SHP77 (cell line): ENCODE measurements around the gene WDR4.
"Not testable (repeated sequence)": the region's sequence is repeated elsewhere in the genome, so short reads cannot be mapped to it uniquely, and the experiment has no call there.

Experiments used
- DNase-seq, 2 experiments: peaks; one replicate each; lab custom pipeline; 2025; lab: John Stamatoyannopoulos, UW

Gene WDR4

DNA sequence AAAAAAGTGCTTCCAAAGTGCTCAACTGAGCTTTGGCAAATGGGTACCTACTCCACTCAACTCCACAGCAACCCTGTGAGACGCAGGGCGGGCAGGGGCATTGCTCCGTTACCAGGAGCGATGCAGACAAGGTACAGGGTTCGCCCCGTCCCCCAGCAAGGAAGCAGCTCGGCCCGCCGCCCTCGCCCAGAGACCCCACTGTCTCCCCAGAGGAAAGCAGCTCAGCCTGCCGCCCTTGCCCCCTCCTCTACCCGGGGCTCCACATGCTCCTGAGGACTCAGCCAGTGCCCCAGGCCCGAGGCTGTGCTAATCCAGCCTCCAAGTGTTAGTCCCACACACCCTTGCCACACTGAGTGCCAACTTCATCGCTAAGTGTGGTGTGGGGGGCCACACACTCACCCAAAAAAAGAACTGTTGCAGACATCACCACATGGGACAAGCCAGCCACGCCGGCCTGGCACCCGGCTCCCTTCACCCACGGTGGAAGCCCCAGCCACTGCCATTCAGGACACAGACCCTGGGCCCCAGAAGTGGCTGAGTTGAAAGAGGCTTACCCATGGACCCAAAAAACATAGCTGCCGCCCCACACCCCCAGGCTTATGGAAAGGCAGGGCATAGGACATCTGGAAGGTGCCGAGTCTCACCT, 26.3 kb downstream of the WDR4 start:
- no peak for DNase-seq

DNA sequence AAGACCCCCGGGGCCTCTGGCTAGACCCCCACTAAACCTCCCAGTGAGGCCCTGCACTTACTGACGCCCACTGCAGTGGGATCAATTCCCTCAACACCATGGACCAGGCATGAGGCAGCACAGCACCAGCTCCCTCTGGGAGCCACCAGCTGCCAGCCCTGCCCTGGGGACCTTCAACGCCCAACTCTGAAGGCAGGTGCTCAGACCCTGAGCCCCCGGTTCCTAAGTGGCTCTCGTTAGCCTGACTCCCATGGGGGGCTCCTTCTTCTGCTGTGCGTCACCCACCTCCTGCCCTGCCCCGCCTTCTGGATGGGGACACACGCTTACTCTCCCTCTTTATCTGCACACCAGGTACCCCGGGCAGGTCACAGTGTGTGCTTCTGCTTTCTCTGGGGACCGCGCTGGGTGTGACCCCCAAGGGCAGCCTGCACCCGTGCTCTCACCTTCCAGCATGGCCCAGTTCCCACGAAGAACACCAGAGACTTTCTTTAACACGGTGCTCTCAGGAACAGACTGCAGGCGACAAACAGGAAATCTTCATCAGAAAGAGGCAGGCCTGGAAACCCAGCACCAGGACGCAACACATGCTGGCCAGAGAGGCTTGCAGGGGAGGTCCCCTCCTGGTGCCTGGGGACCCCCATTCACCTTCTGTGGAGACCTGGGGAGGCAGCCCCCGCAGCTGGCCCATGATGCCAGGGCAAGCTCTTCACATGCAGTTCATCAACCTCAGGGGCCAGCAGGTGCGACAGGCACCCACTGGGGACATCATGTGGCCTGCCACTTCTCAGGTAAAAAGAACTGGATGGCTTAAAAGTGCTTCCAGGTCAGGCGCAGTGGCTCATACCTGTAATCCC, 27.3 kb downstream of the WDR4 start:
- no peak for DNase-seq

DNA sequence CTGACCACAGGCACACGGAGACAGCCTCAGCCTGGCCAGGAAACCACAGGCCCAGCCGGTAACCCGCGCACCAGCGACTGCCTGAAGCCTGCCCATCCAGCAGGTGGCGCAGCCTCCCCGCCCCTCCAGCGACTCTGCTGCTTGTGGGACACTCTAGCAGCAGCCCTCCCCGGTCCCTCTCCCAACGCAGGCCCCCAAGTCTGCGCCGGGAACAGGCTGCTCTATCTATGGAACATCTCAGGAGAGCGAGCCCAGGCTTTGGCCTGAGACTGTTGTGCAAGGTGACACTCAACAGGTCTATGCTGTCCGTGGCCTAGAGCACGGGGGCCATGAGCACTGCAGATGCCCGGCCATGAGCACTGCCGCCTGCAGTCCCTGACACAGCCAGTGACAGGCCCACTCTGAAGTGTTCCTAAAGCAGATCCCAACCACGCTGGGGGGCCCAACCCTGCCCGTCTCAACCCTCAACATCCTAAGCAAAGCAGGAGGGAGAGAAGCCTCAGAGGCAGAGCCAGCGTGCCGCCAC, 28.4 kb downstream of the WDR4 start:
- DNase-seq = peak in 1 of 2 experiments; percentile 6

DNA sequence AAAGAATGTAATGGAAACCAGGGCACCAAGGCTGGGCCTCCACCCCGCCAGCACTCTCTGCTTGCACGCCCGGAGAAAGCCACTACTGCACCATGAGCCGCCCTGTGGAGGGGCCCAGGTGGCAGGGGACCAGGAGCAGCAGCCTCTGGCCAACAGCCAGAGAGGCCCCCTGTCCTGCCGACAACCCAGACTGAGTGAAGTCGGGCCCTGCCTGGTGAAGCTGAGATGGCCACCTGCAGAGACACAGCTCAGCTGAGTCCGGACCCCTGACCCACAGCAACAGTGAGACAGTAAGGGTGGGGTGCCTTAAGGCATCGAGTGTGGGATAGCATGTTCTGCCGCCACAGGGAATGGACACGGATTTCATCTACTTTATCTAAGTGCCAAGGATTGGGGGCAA, 28.9 kb downstream of the WDR4 start:
- no peak for DNase-seq

DNA sequence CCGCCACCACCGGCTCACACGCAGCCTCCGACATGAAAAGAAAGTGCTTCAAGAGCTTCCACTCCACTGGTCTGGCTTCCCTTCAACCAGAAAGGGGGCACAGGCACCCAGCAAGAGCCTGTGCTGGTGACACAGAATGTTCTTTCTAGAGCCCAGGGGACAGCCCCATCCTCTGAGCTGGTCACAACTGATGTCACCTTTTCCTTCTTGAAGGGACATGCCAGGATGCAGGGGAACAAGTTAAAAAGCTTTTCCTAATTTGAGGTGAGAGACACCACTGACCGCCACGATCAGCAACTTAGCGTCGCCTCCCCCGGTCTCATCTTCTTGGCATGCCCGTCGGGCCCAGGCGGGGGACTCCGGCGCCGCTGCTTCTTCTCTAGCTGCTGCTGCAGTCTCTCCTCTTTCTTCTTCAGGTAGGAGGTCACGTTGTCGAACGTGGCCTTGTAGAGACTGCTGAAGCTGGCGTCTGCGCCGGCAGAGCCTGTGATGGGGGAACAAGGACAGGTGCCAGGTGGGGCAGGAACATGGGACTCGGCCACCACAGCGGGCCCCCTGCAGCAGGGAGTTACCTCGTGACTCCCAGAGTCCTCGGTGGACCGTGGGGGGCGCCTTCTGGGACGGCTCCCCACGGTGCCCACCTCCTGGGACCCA, 29.5 kb downstream of the WDR4 start:
- no peak for DNase-seq

DNA sequence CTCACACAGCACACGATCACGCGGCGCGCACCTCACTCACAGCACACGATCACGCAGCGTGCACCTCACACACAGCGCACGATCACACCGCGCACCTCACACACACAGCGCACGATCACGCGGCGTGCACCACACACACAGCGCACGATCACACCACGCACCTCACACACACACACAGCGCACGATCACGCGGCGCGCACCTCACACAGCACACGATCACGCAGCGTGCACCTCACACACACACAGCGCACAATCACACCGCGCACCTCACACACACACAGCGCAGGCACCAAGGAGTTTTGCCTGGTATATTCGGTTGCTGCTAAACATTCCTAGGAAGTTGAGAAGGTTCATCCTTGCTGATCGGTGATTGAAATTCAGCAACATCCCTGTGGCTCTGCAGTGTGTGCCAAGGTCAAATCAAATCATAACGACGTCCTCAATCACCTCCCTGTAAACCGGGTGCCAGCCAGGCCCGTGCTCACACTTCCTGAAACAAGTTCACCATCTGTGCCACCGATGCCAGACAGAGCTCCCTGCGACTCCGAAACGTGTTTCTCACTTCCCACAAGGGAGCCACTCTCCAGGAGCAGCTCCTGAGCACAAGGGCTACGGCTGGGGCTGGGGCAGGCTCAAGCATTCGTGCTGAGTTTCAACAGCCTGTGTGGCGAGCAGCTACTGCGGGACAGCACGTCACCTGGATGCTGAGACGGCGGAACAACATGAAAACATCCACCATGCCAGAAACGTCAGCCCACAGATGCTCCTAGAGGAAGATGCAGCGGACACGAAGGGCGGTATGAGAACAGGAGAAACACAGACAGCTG, 30.2 kb downstream of the WDR4 start:
- DNase-seq = no peak

DNA sequence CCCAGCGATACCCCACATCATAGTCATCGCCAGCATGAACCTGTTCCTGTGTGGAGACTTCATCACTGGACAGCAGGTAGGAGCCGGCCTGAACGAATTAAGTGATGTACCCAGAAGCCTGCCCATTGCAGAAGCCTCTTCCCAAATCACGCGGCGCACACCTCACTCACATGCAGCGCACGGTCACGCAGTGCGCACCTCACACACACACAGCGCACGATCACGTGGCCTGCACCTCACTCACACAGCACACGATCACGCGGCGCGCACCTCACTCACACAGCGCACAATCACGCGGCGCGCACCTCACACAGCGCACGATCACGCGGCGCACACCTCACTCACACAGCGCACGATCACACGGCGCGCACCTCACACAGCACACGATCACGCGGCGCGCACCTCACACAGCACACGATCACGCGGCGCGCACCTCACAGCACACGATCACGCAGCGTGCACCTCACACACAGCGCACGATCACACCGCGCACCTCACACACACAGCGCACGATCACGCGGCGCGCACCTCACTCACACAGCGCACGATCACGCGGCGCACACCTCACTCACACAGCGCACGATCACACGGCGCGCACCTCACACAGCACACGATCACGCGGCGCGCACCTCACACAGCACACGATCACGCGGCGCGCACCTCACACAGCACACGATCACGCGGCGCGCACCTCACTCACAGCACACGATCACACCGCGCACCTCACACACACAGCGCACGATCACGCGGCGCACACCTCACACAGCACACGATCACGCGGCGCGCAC, 31.0 kb downstream of the WDR4 start:
- DNase-seq = not testable (repeated sequence)

DNA sequence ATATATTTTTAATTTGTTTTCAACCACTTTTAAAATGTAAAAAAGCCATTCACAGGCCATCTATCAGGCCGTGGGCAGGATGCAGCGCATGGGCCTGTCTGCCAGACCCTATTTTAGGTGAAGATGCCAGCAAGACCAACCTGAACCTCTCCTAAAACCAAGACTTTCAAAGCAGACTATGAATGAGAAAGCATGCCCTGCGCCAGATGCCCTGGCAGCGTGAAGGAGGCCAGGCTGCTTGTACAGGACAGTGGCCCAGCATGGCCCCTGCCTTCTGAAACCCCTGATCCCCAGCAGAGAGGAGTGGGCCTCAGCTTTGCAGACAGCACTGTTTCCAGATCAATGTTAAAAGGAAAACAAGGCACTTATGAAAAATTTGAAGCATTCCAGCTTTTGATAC, 31.6 kb downstream of the WDR4 start:
- no peak for DNase-seq

- no peak for DNase-seq
Observed at GRCh38 chr21:42847051-42847707, 32.2 kb downstream of the WDR4 start.

GRCh38 chr21:42846221-42846620, 33.1 kb downstream of the WDR4 start:
- no peak for DNase-seq

DNA sequence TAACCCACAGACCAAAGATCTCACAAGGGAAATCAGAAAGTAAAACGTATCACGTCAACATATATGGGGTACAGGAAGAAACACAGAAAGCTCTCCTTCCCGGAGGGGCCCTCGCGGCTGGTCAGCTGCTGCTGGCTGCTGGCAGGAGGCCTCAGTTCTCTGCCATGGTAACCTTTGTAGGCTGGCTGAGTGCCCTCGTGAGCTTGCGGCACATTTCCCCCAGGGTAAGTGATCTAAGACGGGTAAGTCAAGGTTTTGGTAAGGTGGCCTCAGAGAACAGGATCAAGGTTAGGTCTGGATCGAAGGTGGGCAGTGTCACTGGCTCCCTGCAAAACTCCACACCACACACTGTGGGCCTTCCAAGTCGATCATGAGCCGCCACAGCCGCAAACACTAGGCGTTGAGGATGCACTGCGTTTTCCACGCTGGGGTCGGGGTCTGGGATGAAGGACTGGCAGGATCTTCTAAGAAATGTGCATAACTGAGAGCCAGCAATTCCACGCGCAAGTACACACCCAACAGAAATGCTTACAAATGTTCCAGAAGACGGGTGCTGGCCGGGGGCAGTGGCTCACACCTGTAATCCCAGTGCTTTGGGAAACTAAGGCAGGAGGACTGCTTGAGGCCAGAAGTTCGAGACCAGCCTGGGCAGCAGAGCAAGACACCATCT, 33.9 kb downstream of the WDR4 start:
- no peak for DNase-seq

GRCh38 chr21:42844411-42845113, 34.8 kb downstream of the WDR4 start:
- DNase-seq = no peak

GRCh38 chr21:42843056-42843455, 36.3 kb downstream of the WDR4 start:
- DNase-seq = no peak

DNA sequence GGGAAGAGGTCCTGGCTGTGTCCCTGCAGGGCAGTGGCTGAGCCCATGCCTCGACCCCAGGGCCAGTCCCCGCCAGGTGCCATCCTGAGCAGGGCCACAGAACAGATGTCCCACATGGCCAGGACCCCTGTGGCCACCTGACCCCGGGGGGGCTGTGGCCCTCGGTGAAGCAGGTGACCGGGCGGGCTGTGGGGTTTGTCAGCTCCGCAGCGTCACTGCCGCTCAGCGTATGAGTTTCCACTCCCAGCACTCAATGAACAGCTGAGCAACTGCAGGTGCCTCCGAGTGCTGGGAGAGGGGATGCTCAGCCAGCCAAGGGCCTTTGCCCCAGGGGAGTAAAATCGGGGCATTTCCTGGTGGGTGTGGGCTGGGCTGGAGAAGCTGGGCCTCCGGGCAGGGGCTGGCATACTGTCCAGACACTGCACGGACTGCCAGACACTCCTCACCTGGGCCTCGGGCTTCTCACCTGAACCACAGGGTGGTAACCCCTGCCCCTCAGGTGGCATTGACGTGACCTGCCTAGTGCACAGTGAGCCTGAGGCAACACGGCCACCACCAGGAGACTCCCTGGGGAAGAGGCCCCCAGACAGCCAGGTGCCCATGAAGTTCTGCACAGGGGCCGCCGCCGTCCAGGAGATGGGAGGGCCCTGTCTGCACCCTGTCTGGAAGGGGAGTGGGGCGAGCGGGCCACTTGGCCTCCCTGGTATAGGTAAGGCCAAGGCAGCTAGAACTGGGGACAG, 37.3 kb downstream of the WDR4 start:
- not testable (repeated sequence) for DNase-seq

GRCh38 chr21:42841156-42841915, 38.0 kb downstream of the WDR4 start:
- no peak for DNase-seq

GRCh38 chr21:42840411-42841155, 38.8 kb downstream of the WDR4 start:
- no peak for DNase-seq
